Left ventricle myocardium superior (tissue), 1 donor: ENCODE measurements around the gene GALNT9. TPM values are rescaled to one million over a fixed set of nuclear protein-coding genes. Genes with fewer than 3 reads are reported as not detected.
A peak's percentile ranks its signal among the peaks of the same experiment; 100 is the strongest.
"Not testable (repeated sequence)": the region's sequence is repeated elsewhere in the genome, so short reads cannot be mapped to it uniquely, and the experiment has no call there.

ENCODE experiments used
- ATAC-seq: fragments of 200-7000 bp; cut with Tn5 transposase; one replicate; pipeline ENCODE4 v1.9.1; 2020; ENCODE audit warnings: mild to moderate bottlenecking, moderate library complexity
- DNase-seq: peaks from one replicate; pipeline ENCODE4 v3.0.0-alpha.2; 2020
- intact Hi-C: fragments of 100-400 bp; cut with micrococcal nuclease; formaldehyde crosslinking; loops from one replicate; pipeline ENCODE4 v1.11.0; 2022
- total RNA-seq: library from RNA; stranded (reverse); fragmentation: NEBNext Ultra II Directional; extraction: Animal tissue kit (Norgen Biotek cat#: 25700); gene quantifications from one replicate; pipeline ENCODE4 v1.2.1, GENCODE V29; 2021
- donor health status: DM: no; HTN: yes; CAD: no; lungs with severe emphysema.

GALNT9 gene
- total RNA-seq, 1 donor from 2014 or later, result 1.6 TPM

GRCh38 chr12:132276066-132276826 lies 53.1 kb downstream of the GALNT9 start:
- DNase-seq (peak; percentile 16), ATAC-seq (no peak)
- intact Hi-C loops, result no loop called here

GRCh38 chr12:132275631-132276030 lies 53.8 kb downstream of the GALNT9 start:
- intact Hi-C loops, result no loop called here
- peak; percentile 16 for DNase-seq
- no peak for ATAC-seq

- intact Hi-C loops, result no loop called here
- DNase-seq (peak; percentile 31), ATAC-seq (no peak)
Measured at GRCh38 chr12:132275110-132275531, 54.3 kb downstream of the GALNT9 start.

- intact Hi-C loops, result no loop called here
- DNase-seq, result no peak
- no peak for ATAC-seq
Measured at GRCh38 chr12:132273992-132274334, 55.4 kb downstream of the GALNT9 start.

GRCh38 chr12:132272711-132273110 lies 56.7 kb downstream of the GALNT9 start:
- intact Hi-C loops, result no loop called here
- no peak for DNase-seq

GRCh38 chr12:132271755-132272092 lies 57.7 kb downstream of the GALNT9 start:
- no peak for DNase-seq
- intact Hi-C loops, result no loop called here
- no peak for ATAC-seq

More at GRCh38 chr12:132272711-132273110, 56.7 kb downstream of the GALNT9 start:
- no peak for ATAC-seq

GRCh38 chr12:132270969-132271754 lies 58.2 kb downstream of the GALNT9 start:
- DNase-seq (no peak), ATAC-seq (no peak)
- intact Hi-C loops, result no loop called here

GRCh38 chr12:132270516-132270915 lies 58.9 kb downstream of the GALNT9 start:
- intact Hi-C loops, result no loop called here
- DNase-seq (no peak), ATAC-seq (no peak)

GRCh38 chr12:132269271-132269968 lies 60.0 kb downstream of the GALNT9 start:
- intact Hi-C loops, result no loop called here
- DNase-seq (no peak), ATAC-seq (no peak)

GRCh38 chr12:132268674-132269073 lies 60.7 kb downstream of the GALNT9 start:
- ATAC-seq (no peak), DNase-seq (no peak)
- intact Hi-C loops, result no loop called here

GRCh38 chr12:132267873-132268272 lies 61.5 kb downstream of the GALNT9 start:
- no peak for ATAC-seq
- no peak for DNase-seq
- intact Hi-C loops, result no loop called here

- ATAC-seq (no peak), DNase-seq (peak; percentile 20)
- intact Hi-C loops, result no loop called here
Measured at GRCh38 chr12:132266802-132267201, 62.6 kb downstream of the GALNT9 start.

GRCh38 chr12:132266370-132266769 lies 63.0 kb downstream of the GALNT9 start:
- peak; percentile 4 for DNase-seq
- ATAC-seq, result no peak
- intact Hi-C loops, result no loop called here

- ATAC-seq, intact Hi-C loops: not testable (repeated sequence)
- peak; percentile 12 for DNase-seq
Measured at GRCh38 chr12:132265822-132266221, 63.6 kb downstream of the GALNT9 start.

GRCh38 chr12:132265056-132265800 lies 64.2 kb downstream of the GALNT9 start:
- intact Hi-C loops, result no loop called here
- no peak for ATAC-seq
- no peak for DNase-seq

GRCh38 chr12:132264086-132265010 lies 65.0 kb downstream of the GALNT9 start:
- ATAC-seq (no peak), DNase-seq (peak; percentile 21)
- intact Hi-C loops, result no loop called here

- DNase-seq (peak; percentile 5), ATAC-seq (no peak)
- intact Hi-C loops, result no loop called here
Measured at GRCh38 chr12:132263451-132264049, 65.8 kb downstream of the GALNT9 start.

- DNase-seq (no peak), ATAC-seq (no peak)
- intact Hi-C loops, result no loop called here
Measured at GRCh38 chr12:132263061-132263360, 66.4 kb downstream of the GALNT9 start.
